KMS-11 (cell line): Measurements from ENCODE around the gene PTPRK.

Source experiments
- H2AFZ ChIP-seq: fragments of 200-600 bp; sonication (generic); 2 replicates; pipeline ENCODE4 v1.6.1; 2016; ENCODE audit warnings: antibody characterized with exemption, mixed run types, low read depth
- H3K27ac ChIP-seq: fragments of 200-600 bp; sonication (generic); 2 replicates; pipeline ENCODE4 v1.6.1; 2016; ENCODE audit warnings: mild to moderate bottlenecking, mixed run types
- H3K27me3 ChIP-seq: fragments of 200-600 bp; sonication (generic); 2 replicates; pipeline ENCODE4 v1.6.1; 2017; ENCODE audit warnings: mild to moderate bottlenecking, low read depth, mixed run types, moderate library complexity; ENCODE audit not compliant: insufficient read depth
- H3K36me3 ChIP-seq: fragments of 200-600 bp; sonication (generic); 2 replicates; pipeline ENCODE4 v1.6.1; 2017; ENCODE audit warnings: mild to moderate bottlenecking, mixed run types; ENCODE audit not compliant: insufficient read depth
- H3K4me1 ChIP-seq: fragments of 200-600 bp; sonication (generic); 2 replicates; pipeline ENCODE4 v1.6.1; 2016; ENCODE audit warnings: mild to moderate bottlenecking, low read depth, mixed run types; ENCODE audit not compliant: poor library complexity, severe bottlenecking
- H3K4me2 ChIP-seq: fragments of 200-600 bp; sonication (generic); 2 replicates; pipeline ENCODE4 v1.7.0; 2016; ENCODE audit warnings: mild to moderate bottlenecking, mixed run types
- H3K4me3 ChIP-seq: fragments of 200-600 bp; sonication (generic); IDR thresholded peaks from 2 replicates; pipeline ENCODE4 v1.6.1; 2017; ENCODE audit warnings: low read depth, low read length, mixed read lengths; ENCODE audit not compliant: insufficient read depth
- H3K79me2 ChIP-seq: fragments of 200-600 bp; sonication (generic); 2 replicates; pipeline ENCODE4 v1.6.1; 2016; ENCODE audit warnings: low read depth, mixed run types; ENCODE audit not compliant: insufficient read depth
- H3K9ac ChIP-seq: fragments of 200-600 bp; sonication (generic); 2 replicates; pipeline ENCODE4 v1.6.1; 2016; ENCODE audit warnings: mild to moderate bottlenecking, mixed run types
- H4K20me1 ChIP-seq: fragments of 200-600 bp; sonication (generic); 2 replicates; pipeline ENCODE4 v1.6.1; 2016; ENCODE audit warnings: mild to moderate bottlenecking, mixed run types; ENCODE audit not compliant: insufficient read depth
- CTCF ChIP-seq: fragments of 200-600 bp; sonication (generic); conservative IDR thresholded peaks from 2 replicates; pipeline ENCODE4 v1.6.1; 2017; ENCODE audit warnings: low read depth, mild to moderate bottlenecking, antibody characterized with exemption, low read length, moderate library complexity, mixed read lengths

The PTPRK gene

GRCh38 chr6:128251445-128252340 lies 268.7 kb downstream of the PTPRK start:
- H3K27me3 ChIP-seq: no peaks in the 10 kb centered on the region
- no peak overlapping the region for H3K27ac ChIP-seq
- H3K4me3 ChIP-seq: no peak overlapping the region
- H2AFZ ChIP-seq: no peak overlapping the region
- TF ChIP-seq CTCF: no peak
- H3K9ac ChIP-seq: no peak overlapping the region
- no peak overlapping the region for H3K4me2 ChIP-seq
- no peaks in the 10 kb centered on the region for H3K79me2 ChIP-seq
- H3K4me1 ChIP-seq: peaks cover 7% of the 10 kb centered on the region
- no peaks in the 10 kb centered on the region for H3K36me3 ChIP-seq
- no peaks in the 10 kb centered on the region for H4K20me1 ChIP-seq

GRCh38 chr6:128250370-128251070 lies 269.9 kb downstream of the PTPRK start:
- H3K27ac ChIP-seq: no peak overlapping the region
- H3K9ac ChIP-seq: no peak overlapping the region
- no peaks in the 10 kb centered on the region for H3K79me2 ChIP-seq
- H3K36me3 ChIP-seq: no peaks in the 10 kb centered on the region
- no peaks in the 10 kb centered on the region for H4K20me1 ChIP-seq
- no peak overlapping the region for H3K4me2 ChIP-seq
- no peaks in the 10 kb centered on the region for H3K27me3 ChIP-seq
- H3K4me3 ChIP-seq: no peak overlapping the region
- H3K4me1 ChIP-seq: peaks cover 11% of the 10 kb centered on the region
- no peak overlapping the region for H2AFZ ChIP-seq
- no peak for TF ChIP-seq CTCF

GRCh38 chr6:128249429-128249828 lies 271.0 kb downstream of the PTPRK start:
- TF ChIP-seq CTCF: no peak
- Histone ChIP-seq H3K4me2 (no peak overlapping the region), H4K20me1 (no peaks in the 10 kb centered on the region), H3K9ac (no peak overlapping the region), H3K79me2 (no peaks in the 10 kb centered on the region), H3K36me3 (no peaks in the 10 kb centered on the region), H3K27me3 (no peaks in the 10 kb centered on the region), H3K4me1 (peaks cover 22% of the 10 kb centered on the region), H3K4me3 (no peak overlapping the region), H2AFZ (no peak overlapping the region), H3K27ac (no peak overlapping the region)

- Histone ChIP-seq H3K9ac (no peak overlapping the region), H3K4me1 (peaks cover 18% of the 10 kb centered on the region), H3K27ac (no peak overlapping the region), H3K4me2 (no peak overlapping the region), H2AFZ (no peak overlapping the region), H3K4me3 (no peak overlapping the region), H3K27me3 (no peaks in the 10 kb centered on the region), H3K79me2 (no peaks in the 10 kb centered on the region), H4K20me1 (no peaks in the 10 kb centered on the region), H3K36me3 (no peaks in the 10 kb centered on the region)
- TF ChIP-seq CTCF: no peak
Measured at GRCh38 chr6:128246472-128247260, 273.7 kb downstream of the PTPRK start.
